ENCODE results near the gene UFC1.

GRCh38 chr1:161190962-161191521 is 37.3 kb downstream of the UFC1 start:
- TF ChIP-seq, protein P1, sequence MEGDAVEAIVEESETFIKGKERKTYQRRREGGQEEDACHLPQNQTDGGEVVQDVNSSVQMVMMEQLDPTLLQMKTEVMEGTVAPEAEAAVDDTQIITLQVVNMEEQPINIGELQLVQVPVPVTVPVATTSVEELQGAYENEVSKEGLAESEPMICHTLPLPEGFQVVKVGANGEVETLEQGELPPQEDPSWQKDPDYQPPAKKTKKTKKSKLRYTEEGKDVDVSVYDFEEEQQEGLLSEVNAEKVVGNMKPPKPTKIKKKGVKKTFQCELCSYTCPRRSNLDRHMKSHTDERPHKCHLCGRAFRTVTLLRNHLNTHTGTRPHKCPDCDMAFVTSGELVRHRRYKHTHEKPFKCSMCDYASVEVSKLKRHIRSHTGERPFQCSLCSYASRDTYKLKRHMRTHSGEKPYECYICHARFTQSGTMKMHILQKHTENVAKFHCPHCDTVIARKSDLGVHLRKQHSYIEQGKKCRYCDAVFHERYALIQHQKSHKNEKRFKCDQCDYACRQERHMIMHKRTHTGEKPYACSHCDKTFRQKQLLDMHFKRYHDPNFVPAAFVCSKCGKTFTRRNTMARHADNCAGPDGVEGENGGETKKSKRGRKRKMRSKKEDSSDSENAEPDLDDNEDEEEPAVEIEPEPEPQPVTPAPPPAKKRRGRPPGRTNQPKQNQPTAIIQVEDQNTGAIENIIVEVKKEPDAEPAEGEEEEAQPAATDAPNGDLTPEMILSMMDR (optimal IDR thresholded peaks at IDR 0.05 in 1 of 3, IDR thresholded peaks at IDR 0.05 in 1 of 3, conservative IDR thresholded peaks at IDR 0.05 in 1 of 3; ENCODE audit: extremely low read depth in 1 of 3, insufficient read depth in 2 of 3, low read length in 3 of 3) = no peak
- no peak for TF ChIP-seq EZH2 (IDR thresholded peaks at IDR 0.05; ENCODE audit: low read length)

Measured in keratinocyte (primary cell).